Liver (tissue), 3 donors: ENCODE measurements around the gene PLTP.

ENCODE experiments used
- ATF3 ChIP-seq: IDR thresholded peaks from 2 replicates; pipeline ENCODE4 v1.6.1; 2016; ENCODE audit warnings: antibody characterized with exemption
- CTCF ChIP-seq: fragments of 150-350 bp; IDR thresholded peaks from 2 replicates; pipeline ENCODE4 v1.5.1; 2017; ENCODE audit warnings: improper control_type of control experiment, low read depth, low read length; ENCODE audit not compliant: missing input control
- donor health status: healthy.
- donor health status: healthy.

- TF ChIP-seq ATF3: no peak
- no peak for TF ChIP-seq CTCF
These were observed 39.3 kb downstream of the PLTP start for GRCh38 chr20:45872626-45873025.
